Spinal cord (tissue), 10 donors: ENCODE data around the gene EML4. TPM values are rescaled to one million over a fixed set of nuclear protein-coding genes. Genes with fewer than 3 reads are reported as not detected.

Experiments
- DNase-seq, 6 donors: peaks; one replicate each; pipeline versions ENCODE4 v3.0.0 to v3.0.0-alpha.2; 2013 to 2015; ENCODE audit warnings: low spot score in 6 of 6, low read depth in 4 of 6
- H3K27ac ChIP-seq: one replicate; pipeline ENCODE4 v1.5.1; 2013; ENCODE audit warnings: low read depth, low read length, control low read depth
- H3K27me3 ChIP-seq: one replicate; pipeline ENCODE4 v1.6.1; 2013; ENCODE audit warnings: low read length; ENCODE audit not compliant: control insufficient read depth, insufficient read depth
- H3K36me3 ChIP-seq: one replicate; pipeline ENCODE4 v1.6.1; 2013; ENCODE audit warnings: low read length; ENCODE audit not compliant: control insufficient read depth, insufficient read depth
- H3K4me1 ChIP-seq: one replicate; pipeline ENCODE4 v1.6.1; 2013; ENCODE audit warnings: low read length; ENCODE audit not compliant: control insufficient read depth, insufficient read depth
- H3K4me3 ChIP-seq: one replicate; pipeline ENCODE4 v1.5.1; 2013; ENCODE audit warnings: low read depth, low read length, control low read depth
- H3K9me3 ChIP-seq: one replicate; pipeline ENCODE4 v1.6.1; 2013; ENCODE audit warnings: low read length; ENCODE audit not compliant: control insufficient read depth, insufficient read depth
- WGBS: methylation state at CpG from one replicate; pipeline ENCODE4 v1.1.5; 2013; ENCODE audit warnings: missing lambda C conversion rate; ENCODE audit not compliant: insufficient coverage; 5-methylcytosine and 5-hydroxymethylcytosine counted together
- polyA plus RNA-seq, 2 donors: library from polyadenylated mRNA; unstranded; fragments of 120-200 nt; gene quantifications; one replicate each; pipeline ENCODE4 v1.2.1, GENCODE V29; 2013; ENCODE audit not compliant: insufficient read length in 2 of 2
- total RNA-seq, 2 donors: library from RNA; depleted of rRNA in 1 of 2; stranded (reverse); fragments of 120-200 nt in 1 of 2; fragments of >200 nt in 1 of 2; gene quantifications; one replicate each; pipeline versions ENCODE4 v1.2.3 to v1.2.4, GENCODE V29; 2013 to 2014
- donor health status: healthy.

EML4 gene
- total and polyA plus RNA-seq, 4 donors: 31.6 to 68.8 (median 44.9) TPM

GRCh38 chr2:42138163-42139015, 30.8 kb upstream of the EML4 start:
- Histone ChIP-seq H3K4me3 (no peak overlapping the region), H3K36me3 (no peaks in the 10 kb centered on the region), H3K9me3 (no peaks in the 10 kb centered on the region), H3K27me3 (no peaks in the 10 kb centered on the region), H3K4me1 (peaks cover 16% of the 10 kb centered on the region), H3K27ac (no peak overlapping the region)
- peak in 2 of 6 donors; percentile 60 to 77 for DNase-seq
- WGBS: 60% methylated on average over 2 of the region's 5 CpGs

GRCh38 chr2:42139101-42139500, 30.1 kb upstream of the EML4 start:
- WGBS: 80% methylated on average over 2 of the region's 3 CpGs
- H3K36me3 ChIP-seq: no peaks in the 10 kb centered on the region
- peaks cover 16% of the 10 kb centered on the region for H3K4me1 ChIP-seq
- H3K9me3 ChIP-seq: no peaks in the 10 kb centered on the region
- no peak overlapping the region for H3K4me3 ChIP-seq
- peak in 1 of 6 donors; percentile 35 for DNase-seq
- H3K27ac ChIP-seq: no peak overlapping the region
- H3K27me3 ChIP-seq: no peaks in the 10 kb centered on the region

GRCh38 chr2:42140496-42140895, 28.7 kb upstream of the EML4 start:
- Histone ChIP-seq H3K36me3 (no peaks in the 10 kb centered on the region), H3K4me3 (no peak overlapping the region), H3K4me1 (peaks cover 16% of the 10 kb centered on the region), H3K27ac (no peak overlapping the region), H3K9me3 (no peaks in the 10 kb centered on the region), H3K27me3 (no peaks in the 10 kb centered on the region)
- no peak for DNase-seq
- WGBS: 100% methylated on average over 1 of the region's 2 CpGs

GRCh38 chr2:42141687-42142546, 27.2 kb upstream of the EML4 start:
- Histone ChIP-seq H3K36me3 (no peaks in the 10 kb centered on the region), H3K27ac (peak overlapping the region; percentile 82), H3K4me3 (peak overlapping the region; percentile 4), H3K4me1 (peaks cover 16% of the 10 kb centered on the region), H3K27me3 (no peaks in the 10 kb centered on the region), H3K9me3 (no peaks in the 10 kb centered on the region)
- 7% methylated on average over 9 of the region's 13 CpGs for WGBS
- DNase-seq: peak in 2 of 6 donors; percentile 59 to 76

GRCh38 chr2:42142547-42143184, 26.5 kb upstream of the EML4 start:
- H3K4me3 ChIP-seq: no peak overlapping the region
- H3K36me3 ChIP-seq: no peaks in the 10 kb centered on the region
- peaks cover 21% of the 10 kb centered on the region for H3K4me1 ChIP-seq
- H3K27me3 ChIP-seq: no peaks in the 10 kb centered on the region
- H3K27ac ChIP-seq: peak overlapping the region; percentile 82
- WGBS: 88% methylated on average over 7 of the region's 9 CpGs
- peak in 2 of 6 donors; percentile 26 to 39 for DNase-seq
- no peaks in the 10 kb centered on the region for H3K9me3 ChIP-seq

GRCh38 chr2:42147641-42148274, 21.4 kb upstream of the EML4 start:
- no peak overlapping the region for H3K4me3 ChIP-seq
- H3K36me3 ChIP-seq: no peaks in the 10 kb centered on the region
- H3K4me1 ChIP-seq: peaks cover 7% of the 10 kb centered on the region
- H3K27ac ChIP-seq: no peak overlapping the region
- no peak for DNase-seq
- 51% methylated on average over 4 of the region's 5 CpGs for WGBS
- H3K9me3 ChIP-seq: no peaks in the 10 kb centered on the region
- H3K27me3 ChIP-seq: no peaks in the 10 kb centered on the region

- Histone ChIP-seq H3K9me3 (no peaks in the 10 kb centered on the region), H3K4me3 (no peak overlapping the region), H3K36me3 (no peaks in the 10 kb centered on the region), H3K27me3 (no peaks in the 10 kb centered on the region), H3K4me1 (peaks cover 6% of the 10 kb centered on the region), H3K27ac (no peak overlapping the region)
- DNase-seq: no peak
These were observed 19.0 kb upstream of the EML4 start for GRCh38 chr2:42150159-42150558.

GRCh38 chr2:42153944-42154581, 15.1 kb upstream of the EML4 start:
- Histone ChIP-seq H3K36me3 (no peaks in the 10 kb centered on the region), H3K27ac (no peak overlapping the region), H3K4me3 (no peak overlapping the region), H3K27me3 (no peaks in the 10 kb centered on the region), H3K9me3 (no peaks in the 10 kb centered on the region), H3K4me1 (no peaks in the 10 kb centered on the region)
- no peak for DNase-seq
- WGBS: 48% methylated on average over 2 of the region's 4 CpGs

- Histone ChIP-seq H3K27me3 (no peaks in the 10 kb centered on the region), H3K9me3 (no peaks in the 10 kb centered on the region), H3K36me3 (no peaks in the 10 kb centered on the region), H3K4me3 (no peak overlapping the region), H3K27ac (no peak overlapping the region), H3K4me1 (no peaks in the 10 kb centered on the region)
- no peak for DNase-seq
- WGBS: 83% methylated on average over 1 of the region's 4 CpGs
These were observed 12.4 kb upstream of the EML4 start for GRCh38 chr2:42156721-42157120.
